Inflammatory macrophage (primary cell): ENCODE results near the gene LRFN3.
"Not testable (repeated sequence)": the region's sequence is repeated elsewhere in the genome, so short reads cannot be mapped to it uniquely, and the experiment has no call there.

ENCODE experiments used
- DNase-seq, 2 donors: peaks; one replicate each; pipeline ENCODE4 v3.0.0-alpha.2; 2020 to 2022

Gene LRFN3

DNA sequence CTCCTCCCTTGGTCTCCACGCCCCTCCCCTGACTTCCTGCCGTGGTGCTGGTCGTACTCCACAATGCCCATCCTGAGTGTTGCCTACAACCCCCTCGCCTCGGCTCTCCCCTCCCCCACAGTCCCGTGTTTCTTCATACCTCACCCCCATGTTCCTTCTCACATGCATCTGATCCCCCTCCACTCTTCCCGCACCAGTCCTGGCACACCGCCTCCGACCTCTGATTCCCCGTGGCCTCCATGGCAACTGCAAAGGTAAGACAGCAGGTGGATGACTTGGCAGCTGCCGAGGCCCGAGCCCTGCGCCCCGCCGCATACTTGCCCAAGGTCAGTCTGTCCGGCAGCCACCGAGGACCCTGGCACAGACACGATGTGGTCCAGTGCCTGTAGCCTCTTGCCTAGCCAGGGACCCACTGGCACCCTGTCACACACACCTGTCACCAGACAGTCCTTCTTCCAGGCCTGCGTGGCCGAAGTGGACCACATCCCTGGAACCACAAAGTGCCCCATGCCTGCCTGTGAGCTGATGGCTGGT lies 42.7 kb downstream of the LRFN3 start:
- no peak for DNase-seq

DNA sequence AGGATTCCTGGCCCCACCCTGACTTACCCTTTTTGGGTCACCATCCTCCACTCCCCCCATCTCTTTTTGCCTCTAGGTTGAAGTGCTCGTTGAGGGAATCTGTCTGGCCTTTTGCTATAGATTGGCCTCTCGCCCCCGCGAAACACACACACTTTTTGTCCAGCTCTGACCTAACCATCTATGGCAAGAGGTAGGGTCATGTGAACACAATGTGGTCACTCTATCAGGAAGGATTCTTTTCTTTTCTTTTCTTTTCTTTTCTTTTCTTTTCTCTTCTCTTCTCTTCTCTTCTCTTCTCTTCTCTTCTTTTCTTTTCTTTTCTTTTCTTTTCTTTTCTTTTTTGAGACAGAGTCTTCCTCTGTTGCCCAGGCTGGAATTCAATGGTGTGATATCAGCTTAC lies 44.8 kb downstream of the LRFN3 start:
- DNase-seq, result not testable (repeated sequence)

DNA sequence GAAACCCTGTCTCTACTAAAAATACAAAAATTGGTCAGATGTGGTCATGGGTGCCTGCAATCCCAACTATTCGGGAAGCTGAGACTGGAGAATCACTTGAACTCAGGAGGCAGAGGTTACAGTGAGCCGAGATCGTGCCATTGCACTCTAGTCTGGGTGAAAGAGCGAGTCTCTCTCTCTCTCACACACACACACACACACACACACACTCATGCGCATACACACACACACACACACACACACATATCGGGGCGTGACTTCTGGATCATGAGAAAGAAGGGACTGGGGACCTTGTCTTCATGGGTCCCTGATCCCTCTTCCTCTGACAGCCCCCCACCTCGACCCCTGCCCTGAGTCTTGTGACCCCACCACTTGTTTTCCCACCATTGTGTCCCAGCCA lies 47.0 kb downstream of the LRFN3 start:
- DNase-seq, result no peak

- no peak for DNase-seq
Observed at GRCh38 chr19:35986111-35986510, 49.9 kb downstream of the LRFN3 start.

GRCh38 chr19:35986664-35987570 lies 50.7 kb downstream of the LRFN3 start:
- DNase-seq, result peak; percentile 53 to 55

GRCh38 chr19:35987571-35987896 lies 51.4 kb downstream of the LRFN3 start:
- no peak for DNase-seq

DNA sequence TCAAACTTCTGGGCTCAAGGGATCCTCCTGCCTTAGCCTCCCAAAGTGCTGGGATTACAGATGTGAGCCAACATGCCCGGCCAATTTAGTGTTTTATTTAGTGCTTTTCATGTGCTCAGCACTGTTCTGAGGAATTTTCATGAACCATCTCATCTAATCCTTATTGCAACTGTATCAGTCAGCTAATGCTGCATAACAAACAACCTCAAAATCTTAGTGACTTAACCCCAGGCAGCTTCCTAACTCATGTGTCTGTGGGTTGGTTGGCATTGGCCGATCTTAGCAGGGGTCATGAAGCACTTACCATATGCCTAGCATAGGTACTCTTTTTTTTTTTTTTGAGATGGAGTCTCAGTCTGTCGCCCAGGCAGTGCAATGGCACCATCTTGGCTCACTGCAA lies 52.6 kb downstream of the LRFN3 start:
- DNase-seq, result no peak

- no peak for DNase-seq
Observed at GRCh38 chr19:35990156-35990555, 54.0 kb downstream of the LRFN3 start.

DNA sequence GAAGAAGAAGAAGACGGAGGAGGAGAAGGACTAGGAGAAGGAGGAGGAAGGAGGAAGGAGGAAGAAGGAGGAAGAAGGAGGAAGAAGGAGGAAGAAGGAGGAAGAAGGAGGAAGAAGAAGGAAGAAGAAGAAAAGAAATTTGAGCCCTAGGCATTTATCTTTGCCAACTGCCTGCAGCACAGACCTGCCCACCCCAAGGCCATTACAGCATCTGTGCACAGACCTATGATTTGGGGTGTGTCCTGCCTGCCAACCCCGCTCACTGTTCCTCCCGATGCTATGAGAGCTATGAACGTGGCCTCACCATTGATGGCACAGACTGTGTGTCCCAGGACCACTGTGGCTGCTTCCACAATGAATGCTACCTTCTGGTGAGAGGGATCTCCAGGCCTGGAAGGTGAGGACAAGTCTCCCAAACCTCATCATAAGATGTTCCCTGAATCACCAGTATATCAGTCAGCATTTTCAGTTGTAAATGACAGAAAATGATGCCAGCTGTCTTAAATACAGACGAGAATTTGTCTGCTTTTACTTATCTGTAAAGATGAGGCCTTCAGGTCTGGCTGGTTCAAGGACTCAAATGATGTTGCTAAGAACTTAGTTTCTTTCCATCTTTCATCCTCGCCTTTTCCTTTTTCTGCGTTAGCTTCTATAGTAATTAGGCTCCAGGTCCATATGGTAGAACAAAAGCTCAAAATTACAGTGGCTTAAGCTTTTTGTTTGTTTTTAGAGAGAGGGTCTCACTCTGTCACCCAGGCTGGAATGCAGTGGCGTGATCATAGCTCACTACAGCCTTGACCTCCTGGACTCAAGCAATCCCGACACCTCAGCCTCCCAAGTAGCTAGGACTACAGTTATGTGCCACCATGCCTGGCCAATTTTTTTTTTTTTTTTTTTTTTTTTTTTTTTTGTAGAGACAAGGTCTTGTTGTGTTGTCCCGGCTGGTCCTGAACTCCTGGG lies 54.9 kb downstream of the LRFN3 start:
- DNase-seq, result no peak

DNA sequence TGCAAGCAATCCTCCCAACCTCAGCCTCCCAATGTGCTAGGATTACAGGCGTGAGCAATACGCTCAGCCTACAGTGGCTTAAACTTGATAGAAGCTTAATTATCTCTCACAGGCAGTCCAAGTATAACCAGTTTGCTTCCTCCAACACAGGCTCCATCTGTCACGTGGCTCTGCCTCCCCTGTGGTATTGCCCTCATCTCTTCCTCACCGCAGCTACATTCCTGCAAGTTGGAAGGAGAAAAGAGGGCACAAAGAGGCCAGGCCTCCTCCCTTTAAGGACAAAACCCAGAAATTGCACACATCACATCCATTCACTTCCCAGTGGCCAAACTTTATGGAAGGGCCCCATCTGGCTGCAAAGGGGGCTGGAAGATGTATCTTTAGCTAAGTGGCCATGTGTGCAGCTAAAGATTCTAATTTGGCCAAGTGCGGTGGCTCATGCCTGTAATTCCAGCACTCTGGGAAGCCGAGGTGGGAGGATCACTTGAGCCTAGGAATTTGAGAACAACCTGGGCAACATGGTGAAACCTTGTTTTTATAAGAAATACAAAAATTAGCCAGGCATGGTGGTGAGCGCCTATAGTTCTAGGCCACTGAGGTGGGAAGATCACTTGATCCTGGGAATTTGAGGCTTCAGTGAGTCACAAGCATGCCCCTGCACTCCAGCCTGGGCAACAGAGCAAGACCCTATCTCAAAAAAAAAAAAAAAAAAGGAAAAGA lies 55.7 kb downstream of the LRFN3 start:
- no peak for DNase-seq

DNA sequence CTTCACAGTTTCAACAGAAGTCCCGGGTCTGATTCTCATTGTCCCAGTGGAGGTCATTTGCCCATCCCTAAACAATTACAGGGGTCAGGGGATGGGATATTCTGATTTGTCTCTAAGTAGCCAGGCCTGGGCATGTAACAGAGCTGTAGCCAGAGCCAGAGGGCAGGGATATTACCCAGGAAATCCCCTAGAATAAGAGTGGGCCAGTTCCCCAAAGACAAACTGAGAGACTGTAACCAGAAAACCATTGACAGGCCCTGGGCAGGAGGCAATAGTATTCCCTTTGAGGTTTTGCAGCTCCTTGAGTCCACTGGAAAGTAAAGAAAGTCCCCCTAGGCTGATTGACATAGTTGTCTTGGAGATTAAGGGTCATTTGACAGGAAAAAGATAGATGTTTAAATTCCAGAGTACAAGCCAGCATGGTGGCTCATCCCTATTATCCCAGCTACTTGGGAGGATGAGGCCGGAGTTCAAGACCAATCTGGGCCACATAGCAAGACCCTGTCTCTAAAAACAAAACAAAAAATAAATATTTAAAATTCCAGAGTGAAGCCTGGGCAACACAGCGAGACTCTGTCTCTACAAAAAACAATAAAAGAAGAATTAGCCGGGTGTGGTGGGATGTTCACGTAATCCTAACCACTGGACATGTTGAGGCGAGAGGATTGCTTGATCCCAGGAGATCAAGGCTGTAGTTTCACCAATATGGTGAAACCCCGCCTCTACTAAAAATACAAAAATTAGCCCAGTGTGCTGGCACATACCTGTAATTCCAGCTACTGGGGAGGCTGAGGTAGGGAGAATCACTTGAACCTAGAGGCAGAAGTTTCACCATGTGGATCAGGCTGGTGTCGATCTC lies 57.0 kb downstream of the LRFN3 start:
- DNase-seq, result peak in 1 of 2 donors; percentile 39

- no peak for DNase-seq
Observed at GRCh38 chr19:35993923-35994598, 57.9 kb downstream of the LRFN3 start.
